ENCODE results near the gene TMEM63B. TPM values are rescaled to one million over a fixed set of nuclear protein-coding genes. Genes with fewer than 3 reads are reported as not detected.
A peak's percentile ranks its signal among the peaks of the same experiment; 100 is the strongest.

TMEM63B gene
- total RNA-seq, 1 experiment from 2014 or later: 22.6 TPM

GRCh38 chr6:44172731-44173500 is 45.6 kb downstream of the TMEM63B start:
- BruUV-seq (replicated peaks): no TSS peak
- peak; percentile 84 for DNase-seq (ENCODE audit: unreplicated experiment)
- Mint-ChIP-seq H3K27ac (ENCODE audit: low read depth, unreplicated experiment) (no peak overlapping the region), H3K9me3 (ENCODE audit: unreplicated experiment) (no peaks in the 10 kb centered on the region), H3K4me1 (ENCODE audit: insufficient read depth, unreplicated experiment) (peaks cover 16% of the 10 kb centered on the region), H3K4me3 (ENCODE audit: unreplicated experiment) (no peak overlapping the region), H3K36me3 (ENCODE audit: insufficient read depth, unreplicated experiment) (no peaks in the 10 kb centered on the region), H3K27me3 (ENCODE audit: insufficient read depth, unreplicated experiment) (no peaks in the 10 kb centered on the region)
- POLR2A ChIA-PET: interaction anchor here (0.5 to 1.5 kb wide), 7 partner anchors 51 to 164 kb away, joined by 3 to 9 read pairs (median 3); partner anchors contain the start of genes HSP90AB1 and SLC29A1
- CTCF ChIA-PET: interaction anchor here (0.6 to 4.9 kb wide), 35 partner anchors 10 to 1760 kb away, joined by 3 to 38 read pairs (median 5); partner anchors contain the start of genes HSP90AB1 and MYMX
- intact Hi-C loops (cut with micrococcal nuclease): loop anchor here (1.0 to 2.0 kb wide), 4 partner anchors 48 to 166 kb away; partner anchors contain the start of gene HSP90AB1
- TF ChIP-seq CTCF (IDR thresholded peaks at IDR 0.05; ENCODE audit: unreplicated experiment): peak; percentile 85

- DNase-seq (ENCODE audit: unreplicated experiment): no peak
- Mint-ChIP-seq H3K27ac (ENCODE audit: low read depth, unreplicated experiment) (no peak overlapping the region), H3K4me1 (ENCODE audit: insufficient read depth, unreplicated experiment) (peaks cover 15% of the 10 kb centered on the region), H3K4me3 (ENCODE audit: unreplicated experiment) (no peak overlapping the region), H3K36me3 (ENCODE audit: insufficient read depth, unreplicated experiment) (no peaks in the 10 kb centered on the region), H3K9me3 (ENCODE audit: unreplicated experiment) (no peaks in the 10 kb centered on the region), H3K27me3 (ENCODE audit: insufficient read depth, unreplicated experiment) (no peaks in the 10 kb centered on the region)
- ChIA-PET CTCF (interaction anchor here (0.6 to 2.1 kb wide), 9 partner anchors 48 to 568 kb away, joined by 3 to 9 read pairs (median 3); no protein-coding TSS in a partner anchor), POLR2A (interaction anchor here (1.2 kb wide), 1 partner anchor 71 kb away, joined by 4 read pairs; the partner anchor contains the start of gene HSP90AB1)
- no TSS peak for BruUV-seq (replicated peaks)
- TF ChIP-seq CTCF (IDR thresholded peaks at IDR 0.05; ENCODE audit: unreplicated experiment): no peak
- intact Hi-C loops (cut with micrococcal nuclease): no loop called here
Observed at GRCh38 chr6:44176130-44176761, 48.9 kb downstream of the TMEM63B start.

GRCh38 chr6:44176762-44177509 is 49.6 kb downstream of the TMEM63B start:
- DNase-seq (ENCODE audit: unreplicated experiment): no peak
- Mint-ChIP-seq H3K27me3 (ENCODE audit: insufficient read depth, unreplicated experiment) (no peaks in the 10 kb centered on the region), H3K4me3 (ENCODE audit: unreplicated experiment) (no peak overlapping the region), H3K27ac (ENCODE audit: low read depth, unreplicated experiment) (no peak overlapping the region), H3K9me3 (ENCODE audit: unreplicated experiment) (no peaks in the 10 kb centered on the region), H3K36me3 (ENCODE audit: insufficient read depth, unreplicated experiment) (no peaks in the 10 kb centered on the region), H3K4me1 (ENCODE audit: insufficient read depth, unreplicated experiment) (peaks cover 15% of the 10 kb centered on the region)
- no TSS peak for BruUV-seq (replicated peaks)
- POLR2A ChIA-PET: no interaction called here
- CTCF ChIA-PET: interaction anchor here (0.6 to 2.1 kb wide), 8 partner anchors 13 to 254 kb away, joined by 3 to 9 read pairs (median 4); no protein-coding TSS in a partner anchor
- TF ChIP-seq CTCF (IDR thresholded peaks at IDR 0.05; ENCODE audit: unreplicated experiment): no peak
- intact Hi-C loops (cut with micrococcal nuclease): no loop called here

All from MCF 10A (cell line).